ENCODE results near the gene KBTBD13. TPM values are rescaled to one million over a fixed set of nuclear protein-coding genes. Genes with fewer than 3 reads are reported as not detected.

Gene KBTBD13
- total RNA-seq, 4 donors from 2014 or later = 0.38 TPM; not detected in 3

DNA sequence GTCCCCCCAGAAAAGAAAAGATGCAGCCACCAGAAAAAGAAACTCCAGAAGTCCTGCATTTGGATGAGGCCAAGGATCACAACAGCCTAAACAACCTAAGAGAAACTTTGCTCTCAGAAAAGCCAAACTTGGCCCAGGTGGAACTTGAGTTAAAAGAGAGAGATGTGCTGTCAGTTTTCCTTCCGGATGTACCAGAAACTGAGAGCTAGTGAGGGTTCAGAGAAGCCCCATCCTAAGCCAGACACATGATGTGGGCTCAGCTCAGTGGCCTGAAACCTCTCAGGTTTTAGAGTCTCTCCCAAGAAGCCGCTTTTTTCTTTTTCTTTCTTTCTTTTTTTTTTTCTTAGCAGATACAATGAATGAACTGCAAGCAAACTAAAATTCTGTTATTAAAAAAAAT is 23.6 kb upstream of the KBTBD13 start:
- TF ChIP-seq, protein P1, sequence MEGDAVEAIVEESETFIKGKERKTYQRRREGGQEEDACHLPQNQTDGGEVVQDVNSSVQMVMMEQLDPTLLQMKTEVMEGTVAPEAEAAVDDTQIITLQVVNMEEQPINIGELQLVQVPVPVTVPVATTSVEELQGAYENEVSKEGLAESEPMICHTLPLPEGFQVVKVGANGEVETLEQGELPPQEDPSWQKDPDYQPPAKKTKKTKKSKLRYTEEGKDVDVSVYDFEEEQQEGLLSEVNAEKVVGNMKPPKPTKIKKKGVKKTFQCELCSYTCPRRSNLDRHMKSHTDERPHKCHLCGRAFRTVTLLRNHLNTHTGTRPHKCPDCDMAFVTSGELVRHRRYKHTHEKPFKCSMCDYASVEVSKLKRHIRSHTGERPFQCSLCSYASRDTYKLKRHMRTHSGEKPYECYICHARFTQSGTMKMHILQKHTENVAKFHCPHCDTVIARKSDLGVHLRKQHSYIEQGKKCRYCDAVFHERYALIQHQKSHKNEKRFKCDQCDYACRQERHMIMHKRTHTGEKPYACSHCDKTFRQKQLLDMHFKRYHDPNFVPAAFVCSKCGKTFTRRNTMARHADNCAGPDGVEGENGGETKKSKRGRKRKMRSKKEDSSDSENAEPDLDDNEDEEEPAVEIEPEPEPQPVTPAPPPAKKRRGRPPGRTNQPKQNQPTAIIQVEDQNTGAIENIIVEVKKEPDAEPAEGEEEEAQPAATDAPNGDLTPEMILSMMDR (IDR thresholded peaks at IDR 0.05) = no peak
- no peak for TF ChIP-seq POLR2A (IDR thresholded peaks at IDR 0.05)
- Histone ChIP-seq H3K27ac (no peak overlapping the region), H3K27me3 (no peaks in the 10 kb centered on the region)

DNA sequence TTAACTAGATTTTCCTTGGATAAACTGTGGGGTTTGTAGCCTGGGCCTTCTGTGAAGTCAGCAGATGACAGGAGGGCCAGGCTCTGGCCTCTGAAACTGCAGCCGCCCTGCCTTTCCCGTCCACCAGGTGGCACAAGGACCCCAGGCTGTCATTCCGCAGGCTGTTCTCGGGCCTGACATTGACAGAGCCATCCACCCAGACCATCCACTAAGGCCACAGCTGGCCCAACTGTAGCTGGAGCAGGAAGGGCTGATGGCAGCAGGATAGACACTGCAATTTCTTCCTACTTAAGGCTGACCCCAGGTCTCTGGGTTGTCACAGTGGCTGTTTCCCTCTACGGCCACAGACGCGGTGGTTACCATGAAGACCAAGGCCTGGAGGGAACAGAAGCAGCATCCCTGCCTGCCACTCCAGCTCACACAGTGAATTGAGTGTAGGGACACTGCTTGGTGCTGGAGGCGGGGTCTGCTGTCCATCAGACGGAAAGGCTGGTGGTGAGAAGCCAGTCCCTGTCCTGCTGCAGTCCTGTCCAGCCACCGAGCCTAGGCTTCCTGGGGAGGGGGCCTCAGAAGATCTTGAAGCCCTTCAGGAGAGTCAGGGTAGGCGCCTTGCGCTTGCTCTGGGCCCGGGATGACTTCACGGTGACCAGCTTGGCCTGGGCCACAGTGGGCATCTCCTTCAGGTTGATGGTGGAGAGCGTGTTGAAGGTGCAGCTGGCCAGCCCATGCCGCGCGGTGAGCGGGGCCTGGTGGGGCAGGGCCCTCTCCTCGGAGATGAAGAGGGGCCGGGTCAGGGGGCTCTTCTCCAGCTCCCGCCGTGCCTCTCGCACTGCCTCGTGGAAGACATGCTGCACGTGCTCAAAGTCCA is 22.0 kb upstream of the KBTBD13 start:
- H3K36me3 ChIP-seq = peaks cover 0 to 17% (median 0%) of the 10 kb centered on the region in 3 donors
- H3K27ac ChIP-seq = peak overlapping the region in 3 of 4 donors; percentile 34 to 81 (median 50)
- H3K4me1 ChIP-seq = peaks cover 4 to 37% (median 8%) of the 10 kb centered on the region in 4 donors
- no peaks in the 10 kb centered on the region for H3K27me3 ChIP-seq
- H3K9me3 ChIP-seq = no peaks in the 10 kb centered on the region
- peak in 1 of 2 donors; percentile 22 for TF ChIP-seq POLR2A (IDR thresholded peaks at IDR 0.05)
- TF ChIP-seq, protein P1 (IDR thresholded peaks at IDR 0.05) = peak; percentile 28 to 94 (median 81)
- peak; percentile 51 to 86 (median 84) for DNase-seq
- H3K4me3 ChIP-seq = no peak overlapping the region

More for the DNA sequence above, 23.6 kb upstream of the KBTBD13 start:
- Histone ChIP-seq H3K4me3 (no peak overlapping the region), H3K36me3 (peaks cover 0 to 17% (median 0%) of the 10 kb centered on the region in 3 donors), H3K9me3 (no peaks in the 10 kb centered on the region), H3K4me1 (peaks cover 4 to 43% (median 10%) of the 10 kb centered on the region in 4 donors)
- DNase-seq = no peak

DNA sequence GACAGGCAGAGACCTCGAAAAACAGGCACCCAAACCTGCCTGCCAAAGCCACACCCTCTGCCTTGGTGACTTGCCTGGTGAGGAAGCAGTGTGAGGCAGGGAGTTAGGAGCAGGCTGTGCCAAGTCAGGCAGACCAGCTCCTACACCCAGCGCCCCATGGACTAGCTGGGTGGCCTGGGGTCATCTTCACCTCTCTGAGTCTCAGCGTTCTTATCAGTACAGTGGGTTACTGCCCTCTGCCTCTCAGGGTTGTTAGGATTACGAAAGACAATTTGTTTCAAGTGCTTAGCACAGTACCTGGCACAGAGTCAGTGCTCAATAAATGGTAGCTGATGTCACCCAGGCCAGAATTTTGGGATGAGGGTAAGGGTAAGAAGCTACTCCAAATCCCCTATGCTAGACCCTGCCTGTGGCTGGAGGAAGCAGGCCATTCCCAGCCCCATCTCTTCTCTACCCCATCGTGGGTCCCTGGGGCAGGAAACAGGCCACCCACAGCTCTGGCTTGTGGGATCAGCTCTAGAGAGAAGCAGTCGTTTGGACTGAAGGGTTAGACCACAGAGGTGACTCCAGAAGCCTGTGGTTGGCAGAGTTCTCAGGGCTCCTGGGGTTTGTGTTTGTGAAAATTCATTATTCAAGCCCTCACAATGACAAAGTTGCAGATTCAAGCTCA is 21.2 kb upstream of the KBTBD13 start:
- no peak overlapping the region for H3K4me3 ChIP-seq
- H3K4me1 ChIP-seq = peaks cover 4 to 33% (median 6%) of the 10 kb centered on the region in 4 donors
- no peaks in the 10 kb centered on the region for H3K27me3 ChIP-seq
- peaks cover 0 to 17% (median 0%) of the 10 kb centered on the region in 3 donors for H3K36me3 ChIP-seq
- DNase-seq = peak in 2 of 3 donors; percentile 82 to 89
- no peaks in the 10 kb centered on the region for H3K9me3 ChIP-seq
- peak overlapping the region in 3 of 4 donors; percentile 34 to 81 (median 58) for H3K27ac ChIP-seq
- TF ChIP-seq, protein P1 (IDR thresholded peaks at IDR 0.05) = peak in 1 of 6 experiments; percentile 8
- no peak for TF ChIP-seq POLR2A (IDR thresholded peaks at IDR 0.05)

DNA sequence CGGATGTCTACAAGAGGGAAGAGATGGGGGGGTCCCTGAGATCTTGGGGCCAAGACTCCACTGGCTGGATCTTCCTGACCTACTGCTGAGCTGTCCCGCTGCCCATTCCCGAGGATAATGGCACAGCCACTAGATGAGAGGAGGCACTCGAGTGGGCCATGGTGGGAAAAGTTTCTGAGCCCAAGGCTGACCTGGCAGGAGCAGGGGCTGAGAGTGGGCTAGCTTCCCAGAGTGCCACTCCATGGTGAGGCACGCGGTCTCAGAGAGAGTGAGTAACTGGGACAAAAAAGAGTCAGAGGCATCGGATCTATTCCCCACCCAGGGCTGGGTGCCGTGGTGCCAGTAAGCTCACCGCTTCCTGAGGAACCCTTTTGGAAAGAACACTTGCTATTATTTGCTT is 20.4 kb upstream of the KBTBD13 start:
- DNase-seq = no peak
- H3K27ac ChIP-seq = peak overlapping the region in 3 of 4 donors; percentile 14 to 81 (median 58)

More for the DNA sequence above, 20.4 kb upstream of the KBTBD13 start:
- Histone ChIP-seq H3K4me3 (no peak overlapping the region), H3K9me3 (no peaks in the 10 kb centered on the region), H3K4me1 (peaks cover 4 to 40% (median 6%) of the 10 kb centered on the region in 4 donors), H3K36me3 (peaks cover 0 to 17% (median 0%) of the 10 kb centered on the region in 3 donors), H3K27me3 (no peaks in the 10 kb centered on the region)
- TF ChIP-seq, protein P1 (IDR thresholded peaks at IDR 0.05) = no peak
- no peak for TF ChIP-seq POLR2A (IDR thresholded peaks at IDR 0.05)

Measured in Peyer's patch (tissue), 4 donors.